HCT116 (cell line): ENCODE results near the gene OSBPL5. TPM values are rescaled to one million over a fixed set of nuclear protein-coding genes. Genes with fewer than 3 reads are reported as not detected.

Experiments used
- ATAC-seq: fragments of 200-7000 bp; cut with Tn5 transposase; 2 replicates; pipeline ENCODE4 v1.9.1; 2020; ENCODE audit warnings: mild to moderate bottlenecking, moderate library complexity
- BruUV-seq: library from RNA; stranded (reverse); fragments of 400-500 nt; replicated peaks from 2 replicates; lab custom pipeline; 2021; lab: Mats Ljungman, UMichigan
- CTCF ChIA-PET: fragments of 300-600 bp; sonication (Branson Sonifier 250); formaldehyde crosslinking; loops from one replicate; lab custom pipeline; 2021; ENCODE audit warnings: antibody characterized with exemption; lab: Charles Lee
- POLR2A ChIA-PET: fragments of 300-600, 350-600 bp; sonication (Branson Sonifier 250); formaldehyde crosslinking; loops from one replicate; lab custom pipeline; 2021; ENCODE audit warnings: antibody characterized with exemption; lab: Charles Lee
- RAD21 ChIA-PET, 2 experiments: fragments of 300-600 bp; sonication (Branson Sonifier 250); formaldehyde crosslinking; loops; one replicate each; lab custom pipeline; 2023; ENCODE audit warnings: low total read pairs in 2 of 2; ENCODE audit not compliant: uncharacterized antibody in 2 of 2, unreplicated experiment in 2 of 2, low non-redundant PET in 1 of 2; lab: Charles Lee
- DNase-seq: peaks from one replicate; pipeline ENCODE4 v3.0.0-alpha.2; 2010; ENCODE audit warnings: low read depth, low spot score
- H2AFZ ChIP-seq: fragments of 200-600 bp; shearing (Covaris generic), sonication (generic); 2 replicates; pipeline ENCODE4 v1.6.1; 2017; ENCODE audit warnings: low read depth, mixed run types, mixed read lengths, antibody characterized with exemption, low read length; ENCODE audit not compliant: poor library complexity, severe bottlenecking
- H3K27ac ChIP-seq: 2 replicates; pipeline ENCODE4 v1.5.1; 2012; ENCODE audit warnings: low read depth, low read length
- H3K27me3 ChIP-seq: fragments of 200-600 bp; sonication (generic); 2 replicates; pipeline ENCODE4 v1.6.1; 2016; ENCODE audit warnings: mixed run types, low read length, mixed read lengths; ENCODE audit not compliant: insufficient read depth
- H3K36me3 ChIP-seq, 2 experiments: fragments of 200-500 bp in 1 of 2; fragments of 200-600 bp in 1 of 2; sonication (Bioruptor generic) in 1 of 2; sonication (generic) in 1 of 2; 2 replicates each; pipeline versions ENCODE4 v1.5.1 to v1.6.1; 2014 to 2016; ENCODE audit warnings: low read length in 2 of 2, inconsistent platforms in 1 of 2, mixed read lengths in 1 of 2, mixed run types in 1 of 2; ENCODE audit not compliant: insufficient read depth in 2 of 2, control insufficient read depth in 1 of 2
- H3K4me1 ChIP-seq, 2 experiments: fragments of 200-600 bp in 1 of 2; sonication (generic) in 1 of 2; 2 replicates each; pipeline versions ENCODE4 v1.5.1 to v1.6.1; 2012 to 2017; ENCODE audit warnings: low read length in 2 of 2, inconsistent platforms in 1 of 2, mild to moderate bottlenecking in 1 of 2, mixed read lengths in 1 of 2, mixed run types in 1 of 2, moderate library complexity in 1 of 2; ENCODE audit not compliant: insufficient read depth in 2 of 2, control insufficient read depth in 1 of 2
- H3K4me2 ChIP-seq: fragments of 200-600 bp; sonication (generic); 2 replicates; pipeline ENCODE4 v1.6.1; 2017; ENCODE audit warnings: mixed run types, low read length, mixed read lengths
- H3K4me3 ChIP-seq, 2 experiments: fragments of 200-600 bp in 1 of 2; sonication (generic) in 1 of 2; replicated peaks in 1 of 2; 2 replicates each; pipeline ENCODE4 v1.5.1; 2011 to 2016; ENCODE audit warnings: low read length in 2 of 2, control low read depth in 1 of 2, low read depth in 1 of 2, mild to moderate bottlenecking in 1 of 2, mixed read lengths in 1 of 2, mixed run types in 1 of 2
- H3K79me2 ChIP-seq: fragments of 200-600 bp; sonication (generic); 2 replicates; pipeline ENCODE4 v1.6.1; 2017; ENCODE audit warnings: mild to moderate bottlenecking, mixed run types, low read length, moderate library complexity, mixed read lengths; ENCODE audit not compliant: insufficient read depth
- H3K9ac ChIP-seq: fragments of 200-600 bp; sonication (generic); 2 replicates; pipeline ENCODE4 v1.6.1; 2016; ENCODE audit warnings: low read length, mixed read lengths
- H3K9me2 ChIP-seq: fragments of 200-600 bp; sonication (generic), shearing (Covaris generic); 2 replicates; pipeline ENCODE4 v1.6.1; 2017; ENCODE audit warnings: mixed run types, mild to moderate bottlenecking, moderate library complexity; ENCODE audit not compliant: insufficient read depth
- H3K9me3 ChIP-seq, 2 experiments: fragments of 200-500 bp in 1 of 2; fragments of 200-600 bp in 1 of 2; sonication (Bioruptor generic) in 1 of 2; sonication (generic) in 1 of 2; 2 replicates each; pipeline ENCODE4 v1.6.1; 2014 to 2017; ENCODE audit warnings: low read length in 2 of 2, mixed read lengths in 2 of 2, inconsistent platforms in 1 of 2, low read depth in 1 of 2, mild to moderate bottlenecking in 1 of 2, mixed run types in 1 of 2, moderate library complexity in 1 of 2; ENCODE audit not compliant: control insufficient read depth in 1 of 2, insufficient read depth in 1 of 2
- H4K20me1 ChIP-seq: fragments of 200-600 bp; sonication (generic), shearing (Covaris generic); 2 replicates; pipeline ENCODE4 v1.6.1; 2017; ENCODE audit warnings: mixed run types, mild to moderate bottlenecking, moderate library complexity; ENCODE audit not compliant: insufficient read depth
- ATF3 ChIP-seq: IDR thresholded peaks from 2 replicates; pipeline ENCODE4 v1.6.1; 2012
- CEBPB ChIP-seq: IDR thresholded peaks from 2 replicates; pipeline ENCODE4 v1.6.1; 2012; ENCODE audit warnings: low read depth
- FOSL1 ChIP-seq: IDR thresholded peaks from 2 replicates; pipeline ENCODE4 v1.6.1; 2012; ENCODE audit warnings: low read depth
- MAX ChIP-seq: IDR thresholded peaks from 2 replicates; pipeline ENCODE4 v1.6.1; 2012
- POLR2AphosphoS5 ChIP-seq: IDR thresholded peaks from 2 replicates; pipeline ENCODE4 v1.6.1; 2011; ENCODE audit warnings: mild to moderate bottlenecking, low read depth, low read length, moderate library complexity
- RAD21 ChIP-seq: IDR thresholded peaks from 2 replicates; pipeline ENCODE4 v1.6.1; 2012; ENCODE audit warnings: low read depth, mild to moderate bottlenecking
- SIN3A ChIP-seq: IDR thresholded peaks from 2 replicates; pipeline ENCODE4 v1.6.1; 2012; ENCODE audit warnings: low read depth
- SP1 ChIP-seq: IDR thresholded peaks from 2 replicates; pipeline ENCODE4 v1.6.1; 2012; ENCODE audit warnings: low read depth
- TCF7L2 ChIP-seq: IDR thresholded peaks from 2 replicates; pipeline ENCODE4 v1.7.0; 2011; ENCODE audit warnings: borderline replicate concordance, inconsistent platforms; ENCODE audit not compliant: insufficient read depth, insufficient read length; ENCODE audit errors: extremely low read depth
- ZBTB33 ChIP-seq: IDR thresholded peaks from 2 replicates; pipeline ENCODE4 v1.6.1; 2011; ENCODE audit warnings: mild to moderate bottlenecking, low read length, moderate library complexity; ENCODE audit not compliant: insufficient replicate concordance; ENCODE audit errors: extremely low read depth
- ZFX ChIP-seq: fragments of 450-650 bp; IDR thresholded peaks from 2 replicates; pipeline ENCODE4 v1.6.1; 2017
- intact Hi-C: fragments of 100-400 bp; cut with micrococcal nuclease; formaldehyde crosslinking; loops from 2 replicates; pipeline ENCODE4 v1.10.0; 2022
- total RNA-seq: library from RNA; stranded (reverse); gene quantifications from one replicate; pipeline ENCODE4 v1.2.1, GENCODE V29; 2021; ENCODE audit not compliant: unreplicated experiment

Gene OSBPL5
- total RNA-seq, 1 experiment from 2014 or later: 44.2 TPM

GRCh38 chr11:3087373-3087772 lies 77.7 kb downstream of the OSBPL5 start:
- Histone ChIP-seq H3K4me1 (peaks cover 0 to 15% of the 10 kb centered on the region in 2 experiments; a peak in 3 of 4 replicates), H3K36me3 (no peaks in the 10 kb centered on the region), H3K27ac (no peak overlapping the region), H3K9ac (no peak overlapping the region), H3K4me3 (no peak overlapping the region), H2AFZ (no peak overlapping the region), H3K4me2 (no peak overlapping the region), H3K79me2 (no peaks in the 10 kb centered on the region), H3K9me2 (no peaks in the 10 kb centered on the region), H4K20me1 (no peaks in the 10 kb centered on the region), H3K9me3 (no peaks in the 10 kb centered on the region), H3K27me3 (no peaks in the 10 kb centered on the region)
- CTCF ChIA-PET: no interaction called here
- POLR2A ChIA-PET: no interaction called here
- ATAC-seq (no peak), DNase-seq (no peak)
- no TSS peak for BruUV-seq
- no peak for TF ChIP-seq SIN3A
- TF ChIP-seq CEBPB: no peak
- no peak for TF ChIP-seq POLR2AphosphoS5
- no peak for TF ChIP-seq MAX
- TF ChIP-seq FOSL1: no peak
- no peak for TF ChIP-seq SP1
- no peak for TF ChIP-seq ATF3
- no peak for TF ChIP-seq RAD21
- no peak for TF ChIP-seq ZFX
- TF ChIP-seq ZBTB33: no peak
- TF ChIP-seq TCF7L2: no peak
- intact Hi-C loops: no loop called here
- RAD21 ChIA-PET: no interaction called here
